Measurements from ENCODE around the gene GTF2IRD2.
"Not testable (repeated sequence)": the region's sequence is repeated elsewhere in the genome, so short reads cannot be mapped to it uniquely, and the experiment has no call there.

- not testable (repeated sequence) for TF ChIP-seq EZH2 (IDR thresholded peaks at IDR 0.05; ENCODE audit: low read depth); CTCF (conservative IDR thresholded peaks at IDR 0.05)
These were observed 86.0 kb downstream of the GTF2IRD2 start for GRCh38 chr7:74765205-74765918.

All from PC-9 (cell line).